ENCODE data around the gene CD72. TPM values are rescaled to one million over a fixed set of nuclear protein-coding genes. Genes with fewer than 3 reads are reported as not detected.

The CD72 gene
- total RNA-seq, 1 donor = 1.1 TPM

- no peak overlapping the region for H3K4me3 ChIP-seq (ENCODE audit: low read depth, low read length)
- TF ChIP-seq, protein P1, sequence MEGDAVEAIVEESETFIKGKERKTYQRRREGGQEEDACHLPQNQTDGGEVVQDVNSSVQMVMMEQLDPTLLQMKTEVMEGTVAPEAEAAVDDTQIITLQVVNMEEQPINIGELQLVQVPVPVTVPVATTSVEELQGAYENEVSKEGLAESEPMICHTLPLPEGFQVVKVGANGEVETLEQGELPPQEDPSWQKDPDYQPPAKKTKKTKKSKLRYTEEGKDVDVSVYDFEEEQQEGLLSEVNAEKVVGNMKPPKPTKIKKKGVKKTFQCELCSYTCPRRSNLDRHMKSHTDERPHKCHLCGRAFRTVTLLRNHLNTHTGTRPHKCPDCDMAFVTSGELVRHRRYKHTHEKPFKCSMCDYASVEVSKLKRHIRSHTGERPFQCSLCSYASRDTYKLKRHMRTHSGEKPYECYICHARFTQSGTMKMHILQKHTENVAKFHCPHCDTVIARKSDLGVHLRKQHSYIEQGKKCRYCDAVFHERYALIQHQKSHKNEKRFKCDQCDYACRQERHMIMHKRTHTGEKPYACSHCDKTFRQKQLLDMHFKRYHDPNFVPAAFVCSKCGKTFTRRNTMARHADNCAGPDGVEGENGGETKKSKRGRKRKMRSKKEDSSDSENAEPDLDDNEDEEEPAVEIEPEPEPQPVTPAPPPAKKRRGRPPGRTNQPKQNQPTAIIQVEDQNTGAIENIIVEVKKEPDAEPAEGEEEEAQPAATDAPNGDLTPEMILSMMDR (IDR thresholded peaks at IDR 0.05; ENCODE audit: insufficient read depth, low read length) = no peak
- no peak for DNase-seq (ENCODE audit: low read depth)
Measured at GRCh38 chr9:35662437-35662836, 44.2 kb upstream of the CD72 start.

GRCh38 chr9:35661756-35662350, 43.6 kb upstream of the CD72 start:
- DNase-seq (ENCODE audit: low read depth) = no peak
- TF ChIP-seq, protein P1 (IDR thresholded peaks at IDR 0.05; ENCODE audit: insufficient read depth, low read length) = no peak

DNA sequence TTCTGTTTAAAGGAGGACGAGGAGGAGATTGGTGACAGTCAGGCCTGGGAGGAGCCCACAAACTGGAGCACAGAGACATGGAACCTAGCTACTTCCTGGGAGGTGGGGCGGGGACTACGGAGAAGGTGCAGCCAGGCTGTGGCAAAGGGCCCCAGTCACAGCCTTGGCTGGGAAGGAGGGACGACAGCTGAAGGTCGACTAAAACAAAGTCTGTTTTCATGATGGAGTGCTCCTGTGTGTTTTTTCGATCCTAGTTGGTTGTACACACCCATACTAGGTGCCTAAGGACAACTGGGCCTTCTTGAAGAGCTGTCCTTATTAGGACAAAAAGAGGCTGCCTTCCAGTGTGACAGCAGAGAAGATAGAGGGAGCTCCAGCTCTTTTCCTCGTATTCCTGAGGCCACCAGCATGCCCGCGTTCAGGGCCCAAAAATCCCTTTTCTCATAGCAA, 42.8 kb upstream of the CD72 start:
- H3K4me3 ChIP-seq (ENCODE audit: low read depth, low read length) = no peak overlapping the region
- TF ChIP-seq, protein P1 (IDR thresholded peaks at IDR 0.05; ENCODE audit: insufficient read depth, low read length) = peak; percentile 56
- DNase-seq (ENCODE audit: low read depth) = peak; percentile 54

More at GRCh38 chr9:35661756-35662350, 43.6 kb upstream of the CD72 start:
- H3K4me3 ChIP-seq (ENCODE audit: low read depth, low read length) = no peak overlapping the region

GRCh38 chr9:35659340-35659739, 41.1 kb upstream of the CD72 start:
- peak; percentile 85 for DNase-seq (ENCODE audit: low read depth)
- TF ChIP-seq, protein P1 (IDR thresholded peaks at IDR 0.05; ENCODE audit: insufficient read depth, low read length) = no peak
- peak overlapping the region; percentile 94 for H3K4me3 ChIP-seq (ENCODE audit: low read depth, low read length)

GRCh38 chr9:35658968-35659220, 40.7 kb upstream of the CD72 start:
- DNase-seq (ENCODE audit: low read depth) = peak; percentile 64
- TF ChIP-seq, protein P1 (IDR thresholded peaks at IDR 0.05; ENCODE audit: insufficient read depth, low read length) = no peak
- H3K4me3 ChIP-seq (ENCODE audit: low read depth, low read length) = peak overlapping the region; percentile 94

DNA sequence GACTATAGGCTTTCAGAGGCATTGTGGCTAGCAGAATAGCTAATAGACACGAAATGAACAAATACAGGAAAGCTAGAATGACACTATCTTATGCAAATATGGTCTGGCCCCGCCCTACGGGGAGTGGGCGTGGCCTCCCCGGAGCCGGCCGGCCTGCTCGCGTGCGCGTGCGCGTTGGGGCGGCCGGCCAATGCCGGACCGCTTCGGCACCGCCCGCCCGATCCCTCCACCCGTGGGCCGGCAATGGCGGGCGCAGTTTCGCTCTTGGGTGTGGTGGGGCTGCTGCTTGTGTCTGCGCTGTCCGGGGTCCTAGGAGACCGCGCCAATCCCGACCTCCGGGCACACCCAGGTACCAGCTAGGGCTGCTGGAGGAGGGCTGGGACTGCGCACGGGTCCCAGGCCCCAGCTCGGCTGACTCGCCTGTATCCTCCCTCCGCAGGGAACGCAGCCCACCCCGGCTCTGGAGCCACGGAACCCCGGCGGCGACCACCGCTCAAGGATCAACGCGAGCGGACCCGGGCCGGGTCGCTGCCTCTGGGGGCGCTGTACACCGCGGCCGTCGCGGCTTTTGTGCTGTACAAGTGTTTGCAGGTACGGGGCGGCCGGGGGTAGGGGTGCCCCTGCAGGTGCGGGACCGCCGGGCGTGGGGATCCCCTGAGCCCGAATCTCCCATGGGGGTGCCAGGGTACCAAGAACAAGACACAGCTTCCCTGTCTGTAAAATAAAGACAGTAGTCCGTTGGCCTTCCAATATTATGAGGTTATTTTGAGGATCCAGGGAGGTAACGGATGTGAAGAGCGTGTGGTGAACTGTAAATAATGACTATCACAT, 40.1 kb upstream of the CD72 start, which contains the start of gene CCDC107:
Gene CCDC107, plus strand, starts transcription at position 156 of the 831 bp plus-strand sequence. Its CDS starts 88 bp downstream, at position 244.
- TF ChIP-seq, protein P1 (IDR thresholded peaks at IDR 0.05; ENCODE audit: insufficient read depth, low read length) = peak; percentile 57
- DNase-seq (ENCODE audit: low read depth) = peak; percentile 86
- peak within 1 kb of the TSS; percentile 94 for H3K4me3 ChIP-seq (ENCODE audit: low read depth, low read length)
